Testis (tissue), 2 donors: Measurements from ENCODE around the gene HIPK4.

Experiments
- POLR2A ChIP-seq: fragments of 450-650 bp; IDR thresholded peaks from one replicate; pipeline ENCODE4 v1.6.1; 2017; ENCODE audit warnings: antibody characterized with exemption, mild to moderate bottlenecking, moderate library complexity
- TF ChIP-seq, protein P1 (sequence below), 3 experiments: fragments of 450-650 bp in 2 of 3; fragments of 200-600 bp in 1 of 3; sonication (generic) in 1 of 3; IDR thresholded peaks; one replicate each; pipeline ENCODE4 v1.5.1; 2016 to 2019; ENCODE audit warnings: antibody characterized with exemption in 3 of 3, mild to moderate bottlenecking in 2 of 3, moderate library complexity in 1 of 3

DNA sequence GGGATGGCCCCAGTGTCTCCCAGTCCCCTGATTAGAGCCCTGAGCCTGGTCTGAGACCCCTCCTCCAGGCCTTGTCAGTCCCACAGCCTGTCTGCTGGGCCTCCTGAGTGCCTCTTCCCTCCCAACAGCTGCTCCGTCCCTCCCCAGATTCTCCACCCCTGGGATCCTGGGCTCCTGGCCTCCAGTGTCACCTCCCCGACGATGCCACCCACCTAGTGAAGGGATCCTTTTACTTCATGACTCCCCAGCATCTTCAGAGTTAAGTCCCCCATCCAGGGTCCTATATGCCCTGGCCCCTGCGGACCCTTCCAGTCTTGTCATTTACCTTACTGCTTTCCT, 27.6 kb upstream of the HIPK4 start:
- TF ChIP-seq, protein P1, sequence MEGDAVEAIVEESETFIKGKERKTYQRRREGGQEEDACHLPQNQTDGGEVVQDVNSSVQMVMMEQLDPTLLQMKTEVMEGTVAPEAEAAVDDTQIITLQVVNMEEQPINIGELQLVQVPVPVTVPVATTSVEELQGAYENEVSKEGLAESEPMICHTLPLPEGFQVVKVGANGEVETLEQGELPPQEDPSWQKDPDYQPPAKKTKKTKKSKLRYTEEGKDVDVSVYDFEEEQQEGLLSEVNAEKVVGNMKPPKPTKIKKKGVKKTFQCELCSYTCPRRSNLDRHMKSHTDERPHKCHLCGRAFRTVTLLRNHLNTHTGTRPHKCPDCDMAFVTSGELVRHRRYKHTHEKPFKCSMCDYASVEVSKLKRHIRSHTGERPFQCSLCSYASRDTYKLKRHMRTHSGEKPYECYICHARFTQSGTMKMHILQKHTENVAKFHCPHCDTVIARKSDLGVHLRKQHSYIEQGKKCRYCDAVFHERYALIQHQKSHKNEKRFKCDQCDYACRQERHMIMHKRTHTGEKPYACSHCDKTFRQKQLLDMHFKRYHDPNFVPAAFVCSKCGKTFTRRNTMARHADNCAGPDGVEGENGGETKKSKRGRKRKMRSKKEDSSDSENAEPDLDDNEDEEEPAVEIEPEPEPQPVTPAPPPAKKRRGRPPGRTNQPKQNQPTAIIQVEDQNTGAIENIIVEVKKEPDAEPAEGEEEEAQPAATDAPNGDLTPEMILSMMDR (IDR thresholded peaks at IDR 0.05), result no peak
- TF ChIP-seq POLR2A, result no peak
